DLD1 (cell line): Measurements from ENCODE around the gene SLC9A3.

ENCODE experiments used
- in situ Hi-C: cut with HindIII; loops from 2 replicates; pipeline ENCODE4 v1.10.0; 2017; ENCODE audit warnings: low sequenced_read_pairs

Gene SLC9A3

DNA sequence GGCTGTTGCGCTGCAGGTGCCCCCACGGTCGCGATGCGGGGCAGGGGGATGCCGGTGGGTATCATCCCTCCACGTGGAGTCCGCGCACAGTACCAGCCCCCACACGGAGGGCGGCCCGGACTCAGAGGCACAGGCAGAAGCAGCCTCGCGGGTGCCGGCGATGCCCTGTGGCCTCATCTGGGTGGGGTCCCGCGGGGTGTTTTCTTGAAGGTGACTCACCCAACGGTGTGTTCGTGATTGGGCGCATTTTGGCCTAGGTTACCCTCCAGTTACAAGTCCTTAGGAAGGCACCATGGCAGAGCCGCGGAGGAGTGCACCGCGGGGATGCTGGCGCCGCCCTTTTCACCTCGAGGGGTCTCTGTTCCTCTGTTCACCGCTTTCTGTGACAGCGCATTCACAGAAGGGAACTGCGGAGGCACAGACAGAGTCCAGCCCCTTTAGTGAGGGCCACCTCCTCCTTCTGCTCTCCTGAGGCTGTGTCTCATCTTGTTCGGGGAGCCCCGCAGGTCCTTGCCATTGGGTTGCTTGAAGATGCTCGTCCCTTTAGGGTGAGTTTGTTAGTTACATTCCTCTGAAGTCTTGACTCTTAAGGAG lies 102.9 kb downstream of the SLC9A3 start:
- in situ Hi-C loops: no loop called here

DNA sequence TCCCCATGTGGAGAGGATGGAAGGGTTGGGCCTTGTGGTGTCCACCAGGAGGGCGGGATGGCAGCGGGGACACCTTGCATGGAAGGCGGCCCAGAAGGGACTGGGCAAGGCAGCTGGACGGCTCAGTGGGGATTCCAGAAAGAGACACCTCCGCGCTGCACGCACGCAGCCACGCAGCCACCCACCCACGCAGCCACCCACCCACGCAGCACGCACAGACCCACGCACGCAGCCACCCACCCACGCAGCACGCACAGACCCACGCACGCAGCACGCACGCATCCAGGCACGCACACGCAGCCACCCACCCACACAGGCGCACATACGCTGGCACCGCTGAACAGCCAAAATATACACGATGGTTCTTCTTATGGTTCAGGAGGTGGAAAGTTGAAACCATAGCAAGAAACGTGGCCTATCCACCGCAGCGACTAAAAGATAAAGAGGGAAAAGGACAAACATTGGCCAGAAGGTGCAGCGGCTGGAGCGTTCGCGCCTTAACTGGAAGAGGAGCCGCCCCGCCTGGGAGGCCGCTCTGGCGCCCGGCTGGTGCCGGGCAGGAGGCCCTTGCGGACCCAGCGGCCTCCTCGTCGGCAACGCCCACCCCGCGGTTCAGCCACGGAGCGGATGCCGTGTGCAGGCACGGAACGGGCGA lies 103.5 kb downstream of the SLC9A3 start:
- in situ Hi-C loops: no loop called here
